DND-41 (cell line): ENCODE results near the gene CTIF.

ENCODE experiments used
- EZH2 ChIP-seq: IDR thresholded peaks from 3 replicates; pipeline ENCODE4 v1.6.1; 2012; ENCODE audit warnings: borderline replicate concordance, low read depth, mild to moderate bottlenecking, moderate library complexity, low read length, inconsistent platforms; ENCODE audit not compliant: severe bottlenecking
- TF ChIP-seq, protein P1 (sequence below): IDR thresholded peaks from 2 replicates; pipeline ENCODE4 v1.5.1; 2012; ENCODE audit warnings: borderline replicate concordance, low read length, moderate library complexity, mild to moderate bottlenecking; ENCODE audit not compliant: poor library complexity, severe bottlenecking; ENCODE audit errors: extremely low read depth

DNA sequence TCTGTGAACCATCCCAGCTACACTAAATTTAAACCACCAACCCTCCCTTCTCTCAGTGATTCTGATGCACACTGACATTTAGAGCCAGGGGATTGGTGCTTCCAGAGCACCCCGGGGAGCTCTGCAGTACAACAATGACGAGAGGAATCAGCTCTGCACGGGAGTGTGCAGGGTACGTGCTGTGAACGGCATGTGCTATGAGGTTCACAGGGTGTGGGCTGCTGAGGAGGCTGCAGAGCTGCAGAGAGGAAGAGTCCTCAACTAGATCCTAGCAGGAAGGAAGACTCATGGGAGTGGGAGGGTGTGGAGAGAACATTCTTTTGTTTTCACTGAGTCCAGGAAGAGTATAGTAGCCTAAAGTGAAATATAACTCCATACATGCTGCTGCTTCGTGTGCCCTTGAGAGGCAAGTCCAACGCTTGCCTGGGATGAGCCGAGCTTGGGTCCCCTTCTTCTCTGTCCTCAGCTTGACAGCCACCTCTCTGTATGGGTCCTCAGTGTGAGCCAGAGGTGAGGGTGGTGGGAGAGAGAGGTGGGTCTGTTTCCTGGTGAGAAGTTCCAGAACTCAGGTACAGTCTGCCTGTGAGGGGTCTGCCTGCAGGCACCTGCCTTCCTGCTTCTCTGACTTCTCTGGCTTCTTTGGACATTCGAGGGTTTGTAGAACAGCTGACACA lies 118.8 kb downstream of the CTIF start:
- TF ChIP-seq EZH2, result no peak
- TF ChIP-seq, protein P1, sequence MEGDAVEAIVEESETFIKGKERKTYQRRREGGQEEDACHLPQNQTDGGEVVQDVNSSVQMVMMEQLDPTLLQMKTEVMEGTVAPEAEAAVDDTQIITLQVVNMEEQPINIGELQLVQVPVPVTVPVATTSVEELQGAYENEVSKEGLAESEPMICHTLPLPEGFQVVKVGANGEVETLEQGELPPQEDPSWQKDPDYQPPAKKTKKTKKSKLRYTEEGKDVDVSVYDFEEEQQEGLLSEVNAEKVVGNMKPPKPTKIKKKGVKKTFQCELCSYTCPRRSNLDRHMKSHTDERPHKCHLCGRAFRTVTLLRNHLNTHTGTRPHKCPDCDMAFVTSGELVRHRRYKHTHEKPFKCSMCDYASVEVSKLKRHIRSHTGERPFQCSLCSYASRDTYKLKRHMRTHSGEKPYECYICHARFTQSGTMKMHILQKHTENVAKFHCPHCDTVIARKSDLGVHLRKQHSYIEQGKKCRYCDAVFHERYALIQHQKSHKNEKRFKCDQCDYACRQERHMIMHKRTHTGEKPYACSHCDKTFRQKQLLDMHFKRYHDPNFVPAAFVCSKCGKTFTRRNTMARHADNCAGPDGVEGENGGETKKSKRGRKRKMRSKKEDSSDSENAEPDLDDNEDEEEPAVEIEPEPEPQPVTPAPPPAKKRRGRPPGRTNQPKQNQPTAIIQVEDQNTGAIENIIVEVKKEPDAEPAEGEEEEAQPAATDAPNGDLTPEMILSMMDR, result no peak
